ENCODE measurements around the gene TMEM106A.
"Not testable (repeated sequence)": the region's sequence is repeated elsewhere in the genome, so short reads cannot be mapped to it uniquely, and the experiment has no call there.

The TMEM106A gene

GRCh38 chr17:43216369-43216761 is 4.7 kb downstream of the TMEM106A start:
- no peak for DNase-seq (ENCODE audit: low read depth in 2 of 2)

- DNase-seq (ENCODE audit: low read depth in 2 of 2): no peak
Observed at GRCh38 chr17:43216762-43217613, 5.3 kb downstream of the TMEM106A start.

- DNase-seq (ENCODE audit: low read depth in 2 of 2): no peak
Observed at GRCh38 chr17:43217614-43218087, 6.0 kb downstream of the TMEM106A start.

GRCh38 chr17:43219001-43219400 is 7.3 kb downstream of the TMEM106A start:
- no peak for DNase-seq (ENCODE audit: low read depth in 2 of 2)

GRCh38 chr17:43219746-43220380 is 8.2 kb downstream of the TMEM106A start:
- DNase-seq (ENCODE audit: low read depth in 2 of 2): no peak

GRCh38 chr17:43220511-43221125 is 8.9 kb downstream of the TMEM106A start:
- no peak for DNase-seq (ENCODE audit: low read depth in 2 of 2)

- no peak for DNase-seq (ENCODE audit: low read depth in 2 of 2)
Observed at GRCh38 chr17:43224146-43224705, 12.6 kb downstream of the TMEM106A start.

- no peak for DNase-seq (ENCODE audit: low read depth in 2 of 2)
Observed at GRCh38 chr17:43226393-43226792, 14.7 kb downstream of the TMEM106A start.

- not testable (repeated sequence) for DNase-seq (ENCODE audit: low read depth in 2 of 2)
Observed at GRCh38 chr17:43228020-43228782, 16.5 kb downstream of the TMEM106A start, which contains the start of gene CCDC200. TSS of gene CCDC200 (minus strand) at chr17:43228623. CDS start at chr17:43228554, 69 bp downstream.

GRCh38 chr17:43231205-43232020 is 19.7 kb downstream of the TMEM106A start:
- not testable (repeated sequence) for DNase-seq (ENCODE audit: low read depth in 2 of 2)

GRCh38 chr17:43232021-43232699 is 20.5 kb downstream of the TMEM106A start:
- not testable (repeated sequence) for DNase-seq (ENCODE audit: low read depth in 2 of 2)

- not testable (repeated sequence) for DNase-seq (ENCODE audit: low read depth in 2 of 2)
Observed at GRCh38 chr17:43233263-43233662, 21.6 kb downstream of the TMEM106A start.

GRCh38 chr17:43233877-43234276 is 22.2 kb downstream of the TMEM106A start, which contains the start of gene RNU2-1:
TSS of gene RNU2-1 (minus strand) at chr17:43233977.
- not testable (repeated sequence) for DNase-seq (ENCODE audit: low read depth in 2 of 2)

- not testable (repeated sequence) for DNase-seq (ENCODE audit: low read depth in 2 of 2)
Observed at GRCh38 chr17:43239597-43239996, 27.9 kb downstream of the TMEM106A start.

- DNase-seq (ENCODE audit: low read depth in 2 of 2): not testable (repeated sequence)
Observed at GRCh38 chr17:43240596-43241352, 29.1 kb downstream of the TMEM106A start.

GRCh38 chr17:43246456-43246855 is 34.8 kb downstream of the TMEM106A start:
- DNase-seq (ENCODE audit: low read depth in 2 of 2): not testable (repeated sequence)

Data from stimulated activated CD8-positive, alpha-beta memory T cell treated with anti-CD3 and anti-CD28 coated beads, Interleukin-2, amount 100 ng/mL, for 48 hours (primary cell).